GM12878 (cell line): ENCODE data around the gene RGS19.

Experiments
- BCL3 ChIP-seq: IDR thresholded peaks from 2 replicates; pipeline ENCODE4 v1.6.1; 2011; ENCODE audit warnings: borderline replicate concordance, low read depth, mild to moderate bottlenecking, moderate library complexity, low read length; ENCODE audit not compliant: insufficient read depth, poor library complexity, severe bottlenecking
- BHLHE40 ChIP-seq, 2 experiments: fragments of 450-650 bp in 1 of 2; IDR thresholded peaks; 2 replicates each; pipeline ENCODE4 v1.6.1; 2011 to 2017; ENCODE audit warnings: low read depth in 2 of 2, borderline replicate concordance in 1 of 2, improper control_type of control experiment in 1 of 2, low read length in 1 of 2, mild to moderate bottlenecking in 1 of 2
- CREB1 ChIP-seq: IDR thresholded peaks from 2 replicates; pipeline ENCODE4 v1.6.1; 2012; ENCODE audit warnings: low read depth, mild to moderate bottlenecking, inconsistent platforms
- CTCF ChIP-seq, 3 experiments: IDR thresholded peaks in 2 of 3; conservative IDR thresholded peaks in 1 of 3; 2 replicates each; pipeline ENCODE4 v1.5.1; 2011; ENCODE audit warnings: low read depth in 3 of 3, low read length in 3 of 3, mild to moderate bottlenecking in 3 of 3, control low read depth in 2 of 3, moderate library complexity in 2 of 3, inconsistent platforms in 1 of 3, mixed read lengths in 1 of 3; ENCODE audit not compliant: control insufficient read depth in 2 of 3, insufficient read depth in 1 of 3; ENCODE audit errors: extremely low read depth in 1 of 3
- EZH2 ChIP-seq: IDR thresholded peaks from 2 replicates; pipeline ENCODE4 v1.6.1; 2012; ENCODE audit warnings: low read depth, mild to moderate bottlenecking, control low read depth, inconsistent platforms, low read length, borderline replicate concordance; ENCODE audit not compliant: control insufficient read depth
- KDM1A ChIP-seq: fragments of 200-600 bp; sonication (generic); IDR thresholded peaks from 2 replicates; pipeline ENCODE4 v1.6.1; 2016; ENCODE audit warnings: borderline replicate concordance
- MTA3 ChIP-seq: IDR thresholded peaks from 2 replicates; pipeline ENCODE4 v1.6.1; 2012; ENCODE audit warnings: low read length, inconsistent platforms, borderline replicate concordance
- NR2F1 ChIP-seq: fragments of 450-650 bp; conservative IDR thresholded peaks from 2 replicates; pipeline ENCODE4 v1.6.1; 2017; ENCODE audit warnings: mild to moderate bottlenecking
- PKNOX1 ChIP-seq: fragments of 450-650 bp; IDR thresholded peaks from 2 replicates; pipeline ENCODE4 v1.6.1; 2016; ENCODE audit warnings: mild to moderate bottlenecking
- POLR2A ChIP-seq: IDR thresholded peaks from 2 replicates; pipeline ENCODE4 v1.6.1; 2011; ENCODE audit warnings: low read depth, mild to moderate bottlenecking, low read length
- SIN3A ChIP-seq: IDR thresholded peaks from 2 replicates; pipeline ENCODE4 v1.6.1; 2012; ENCODE audit warnings: low read depth, low read length, improper control_type of control experiment
- SRF ChIP-seq, 2 experiments: IDR thresholded peaks; 2 replicates each; pipeline ENCODE4 v1.6.1; 2011; ENCODE audit warnings: low read depth in 2 of 2, low read length in 2 of 2, mild to moderate bottlenecking in 1 of 2, moderate library complexity in 1 of 2
- USF1 ChIP-seq: IDR thresholded peaks from 2 replicates; pipeline ENCODE4 v1.6.1; 2011; ENCODE audit warnings: borderline replicate concordance, low read depth, mild to moderate bottlenecking, moderate library complexity, mixed read lengths, low read length; ENCODE audit not compliant: insufficient read depth; ENCODE audit errors: extremely low read length
- ZZZ3 ChIP-seq: IDR thresholded peaks from 2 replicates; pipeline ENCODE4 v1.6.1; 2011; ENCODE audit warnings: low read depth; ENCODE audit not compliant: control insufficient read depth, insufficient read length

- TF ChIP-seq ZZZ3 (no peak), SRF (IDR thresholded peaks at IDR 0.05; ENCODE audit: low read depth in 2 of 2, low read length in 2 of 2) (no peak), CTCF (IDR thresholded peaks at IDR 0.05 in 2 of 3, conservative IDR thresholded peaks at IDR 0.05 in 1 of 3; ENCODE audit: control insufficient read depth in 2 of 3, extremely low read depth in 1 of 3, insufficient read depth in 1 of 3, low read depth in 3 of 3, low read length in 3 of 3) (no peak), POLR2A (no peak), NR2F1 (no peak), CREB1 (no peak), BHLHE40 (IDR thresholded peaks at IDR 0.05; ENCODE audit: borderline replicate concordance in 1 of 2, low read depth in 2 of 2, low read length in 1 of 2) (no peak), SIN3A (no peak), PKNOX1 (no peak), USF1 (no peak), KDM1A (no peak), MTA3 (no peak), EZH2 (no peak), BCL3 (no peak)
These were observed 13.7 kb upstream of the RGS19 start for GRCh38 chr20:64093013-64093503.
